ENCODE data around the gene TWSG1. TPM values are rescaled to one million over a fixed set of nuclear protein-coding genes. Genes with fewer than 3 reads are reported as not detected.

Gene TWSG1
- total RNA-seq, 1 experiment from 2014 or later: 15.1 TPM

DNA sequence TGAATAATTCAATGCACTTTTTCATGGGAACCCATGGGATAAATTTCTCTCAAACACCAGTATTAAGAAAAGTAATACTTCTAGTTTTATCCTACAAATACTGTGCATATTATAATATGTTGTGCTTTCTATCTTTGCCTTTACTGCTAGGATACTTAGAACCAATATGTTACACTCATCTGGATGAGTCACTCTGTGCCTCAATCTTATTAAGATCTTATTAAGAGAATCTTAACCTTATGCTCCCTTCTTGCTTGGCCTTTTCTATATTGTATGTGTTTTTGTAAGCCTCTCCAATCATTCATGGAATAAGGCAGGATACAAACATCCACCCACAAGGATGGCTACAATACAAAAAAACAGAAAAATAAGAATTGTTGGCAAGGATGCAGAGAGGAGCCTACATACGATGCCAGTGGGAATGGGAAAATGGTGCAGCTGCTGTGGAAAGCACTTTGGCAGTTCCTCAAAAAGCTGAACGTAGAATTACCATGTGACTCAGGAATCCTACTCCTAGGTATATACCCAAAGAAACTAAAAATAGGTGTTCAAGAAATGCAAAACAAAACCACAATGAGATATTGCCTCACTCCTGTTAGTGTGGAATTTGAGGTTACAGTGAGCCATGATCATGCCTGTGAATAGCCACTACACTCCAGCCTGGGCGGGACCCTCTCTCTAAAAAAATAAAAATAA, 10.7 kb upstream of the TWSG1 start:
- Histone ChIP-seq H3K27me3 (ENCODE audit: control insufficient read depth, insufficient read depth, low read length) (no peaks in the 10 kb centered on the region), H3K4me3 (ENCODE audit: insufficient read depth, low read depth, low read length) (no peak overlapping the region), H3K36me3 (replicated peaks; ENCODE audit: control insufficient read depth, insufficient read depth, low read length) (no peaks in the 10 kb centered on the region)
- DNase-seq: no peak

DNA sequence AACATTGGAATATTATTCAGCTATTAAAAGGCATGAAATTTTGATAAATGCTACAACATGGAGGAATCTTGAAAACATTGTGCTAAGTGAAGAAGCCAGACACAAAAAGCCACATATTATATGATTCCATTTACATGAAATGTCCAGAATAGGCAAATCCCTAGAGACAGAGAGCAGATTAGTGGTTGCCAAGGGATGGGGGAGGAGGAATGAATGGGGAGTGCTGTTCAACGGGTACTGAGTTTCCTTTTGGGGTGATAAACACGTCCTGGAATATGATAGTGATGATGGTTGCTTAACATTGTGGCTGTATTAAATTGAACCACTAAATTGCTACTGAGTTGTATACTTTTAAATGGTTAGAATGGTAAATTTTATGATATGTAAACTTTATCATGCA, 8.9 kb upstream of the TWSG1 start:
- H3K27me3 ChIP-seq (ENCODE audit: control insufficient read depth, insufficient read depth, low read length): no peaks in the 10 kb centered on the region
- no peak for DNase-seq
- H3K36me3 ChIP-seq (replicated peaks; ENCODE audit: control insufficient read depth, insufficient read depth, low read length): no peaks in the 10 kb centered on the region
- H3K4me3 ChIP-seq (ENCODE audit: insufficient read depth, low read depth, low read length): no peak overlapping the region

DNA sequence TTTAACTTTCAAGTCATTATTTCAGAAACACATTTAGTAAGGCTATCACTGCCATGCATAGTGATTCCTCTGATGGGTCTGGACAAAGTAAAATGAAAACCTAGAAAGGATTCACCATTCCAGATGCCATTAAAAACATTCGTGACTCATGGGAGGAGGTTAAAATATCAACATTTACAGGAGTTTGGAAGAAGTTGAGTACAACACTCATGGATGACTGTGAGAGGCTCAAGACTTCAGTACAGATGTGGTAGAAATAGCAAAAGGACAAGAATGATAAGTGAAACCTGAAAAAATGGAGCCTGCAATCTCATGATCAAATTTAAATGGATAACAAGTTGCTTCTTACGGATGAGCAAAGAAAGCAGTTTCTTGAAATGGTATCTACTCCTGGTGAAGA, 5.8 kb upstream of the TWSG1 start:
- Histone ChIP-seq H3K4me3 (ENCODE audit: insufficient read depth, low read depth, low read length) (no peak overlapping the region), H3K36me3 (replicated peaks; ENCODE audit: control insufficient read depth, insufficient read depth, low read length) (no peaks in the 10 kb centered on the region), H3K27me3 (ENCODE audit: control insufficient read depth, insufficient read depth, low read length) (peaks cover 2% of the 10 kb centered on the region)
- no peak for DNase-seq

DNA sequence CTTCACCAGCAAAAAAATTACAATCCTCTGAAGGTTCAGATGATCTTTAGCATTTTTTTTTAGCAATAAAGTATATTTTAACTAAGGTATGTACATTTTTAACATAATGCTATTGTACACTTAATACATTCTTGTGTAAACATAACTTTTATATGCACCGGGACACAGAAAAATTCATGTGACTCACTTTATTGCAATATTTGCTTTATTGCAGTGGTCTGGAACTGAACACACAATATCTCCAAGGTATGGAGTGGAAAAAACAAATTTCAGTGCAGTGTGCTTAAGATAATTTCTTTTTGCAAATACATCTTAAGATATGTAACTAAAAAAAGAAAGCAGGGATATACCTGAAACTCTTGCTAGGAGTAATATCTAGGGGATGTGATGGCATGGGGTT, 5.1 kb upstream of the TWSG1 start:
- Histone ChIP-seq H3K27me3 (ENCODE audit: control insufficient read depth, insufficient read depth, low read length) (peaks cover 2% of the 10 kb centered on the region), H3K4me3 (ENCODE audit: insufficient read depth, low read depth, low read length) (no peak overlapping the region), H3K36me3 (replicated peaks; ENCODE audit: control insufficient read depth, insufficient read depth, low read length) (no peaks in the 10 kb centered on the region)
- no peak for DNase-seq

DNA sequence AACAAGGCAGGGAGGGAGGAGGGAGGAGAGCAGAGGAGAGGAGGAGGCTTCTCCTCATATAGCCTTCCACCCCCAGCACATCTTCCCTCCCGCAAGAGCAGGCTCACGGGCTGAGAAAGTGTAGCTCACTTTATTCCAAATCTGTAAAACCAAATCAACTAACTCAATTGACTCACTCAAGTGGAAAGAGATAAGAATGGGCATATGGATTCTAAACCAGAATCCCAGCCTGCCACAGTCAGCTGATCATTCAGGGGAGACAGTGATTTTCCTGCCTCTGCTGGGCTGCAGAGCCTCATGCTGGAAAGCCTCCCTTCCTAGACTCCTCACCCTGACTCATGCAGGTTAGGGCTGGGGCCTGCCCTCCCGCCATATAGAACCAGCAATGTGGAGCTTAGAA, 4.2 kb upstream of the TWSG1 start:
- Histone ChIP-seq H3K27me3 (ENCODE audit: control insufficient read depth, insufficient read depth, low read length) (peaks cover 4% of the 10 kb centered on the region), H3K4me3 (ENCODE audit: insufficient read depth, low read depth, low read length) (no peak overlapping the region), H3K36me3 (replicated peaks; ENCODE audit: control insufficient read depth, insufficient read depth, low read length) (no peaks in the 10 kb centered on the region)
- no peak for DNase-seq

DNA sequence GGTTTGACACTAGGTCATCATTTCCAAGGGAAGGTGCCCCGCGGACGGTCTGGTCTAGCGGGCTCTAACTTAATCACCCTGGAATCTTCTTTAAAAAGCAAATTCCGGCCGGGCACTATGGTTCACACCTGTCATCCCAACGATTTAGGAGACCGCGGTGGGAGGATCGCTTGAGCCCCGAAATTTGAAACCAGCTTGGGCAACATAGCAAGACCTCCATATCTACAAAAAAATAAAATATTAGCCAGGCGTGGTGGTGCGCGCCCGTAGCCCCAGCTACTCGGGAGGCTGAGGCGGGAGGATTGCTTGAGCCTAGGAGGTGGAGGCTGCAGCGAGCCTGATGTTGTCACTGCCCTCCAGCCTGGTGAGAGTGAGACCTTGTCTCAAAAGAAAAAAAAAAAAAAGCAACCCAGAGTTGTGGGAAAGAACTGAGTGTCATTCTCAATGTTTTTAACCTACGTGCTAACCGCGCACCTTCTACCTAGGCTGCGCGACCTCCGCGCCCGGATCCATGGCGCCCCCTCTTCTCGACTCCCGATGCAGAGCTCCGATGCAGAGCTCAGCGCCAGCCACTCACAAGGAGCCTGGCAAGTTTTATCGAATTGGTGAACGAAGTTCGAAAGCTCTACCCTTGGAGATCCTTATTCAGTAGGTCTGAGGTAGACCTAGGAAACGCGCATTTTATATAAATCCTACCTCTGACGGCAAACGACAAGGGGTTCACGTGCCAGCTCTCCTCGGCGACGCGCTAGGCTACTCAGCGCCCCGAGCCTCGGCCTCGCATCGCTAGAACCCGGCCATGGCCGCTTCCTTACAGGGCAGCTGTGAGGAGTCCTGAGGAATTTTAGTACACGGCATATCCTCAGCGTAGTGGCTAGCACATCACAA, 888 bp upstream of the TWSG1 start:
- Histone ChIP-seq H3K27me3 (ENCODE audit: control insufficient read depth, insufficient read depth, low read length) (peaks cover 6% of the 10 kb centered on the region), H3K4me3 (ENCODE audit: insufficient read depth, low read depth, low read length) (peak overlapping the region; percentile 54), H3K36me3 (replicated peaks; ENCODE audit: control insufficient read depth, insufficient read depth, low read length) (peaks cover 2% of the 10 kb centered on the region)
- DNase-seq: peak; percentile 71

DNA sequence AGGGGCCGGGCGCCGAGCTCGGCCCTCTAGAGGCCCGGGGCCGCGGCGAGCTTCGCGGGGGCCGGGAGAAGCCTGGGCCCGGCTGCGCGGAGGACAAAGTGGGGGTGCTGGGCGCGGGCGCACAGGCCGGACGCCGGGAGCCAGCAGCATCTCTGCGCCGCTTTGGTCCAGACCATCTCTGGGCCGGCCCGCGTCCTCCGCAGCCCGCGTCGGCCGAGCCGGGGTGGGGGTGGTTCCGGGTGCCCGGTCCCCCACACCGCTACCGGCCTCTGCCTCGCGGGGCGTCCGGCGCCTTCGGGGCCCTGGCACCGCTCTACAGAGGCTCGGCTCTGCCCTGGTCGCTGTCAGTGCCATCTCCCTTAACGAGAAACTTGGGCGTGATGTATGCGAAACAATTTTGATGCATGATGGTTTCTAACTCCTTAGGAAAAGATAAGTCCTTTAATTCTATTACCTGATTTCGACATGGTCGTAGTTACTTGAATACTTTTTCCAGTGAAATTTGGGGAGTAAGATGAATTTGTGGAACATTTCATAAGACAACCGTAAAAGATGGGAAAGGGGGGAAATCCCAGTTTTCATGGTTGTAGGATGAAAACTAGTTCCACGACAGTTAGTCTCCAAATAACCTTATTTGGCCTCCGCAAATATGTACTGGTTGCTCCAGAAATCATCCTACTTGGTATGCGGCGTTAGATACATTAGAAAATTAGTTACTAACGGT, 562 bp downstream of the TWSG1 start:
- peak; percentile 15 for DNase-seq
- Histone ChIP-seq H3K36me3 (replicated peaks; ENCODE audit: control insufficient read depth, insufficient read depth, low read length) (peaks cover 2% of the 10 kb centered on the region), H3K4me3 (ENCODE audit: insufficient read depth, low read depth, low read length) (peak overlapping the region; percentile 72)

DNA sequence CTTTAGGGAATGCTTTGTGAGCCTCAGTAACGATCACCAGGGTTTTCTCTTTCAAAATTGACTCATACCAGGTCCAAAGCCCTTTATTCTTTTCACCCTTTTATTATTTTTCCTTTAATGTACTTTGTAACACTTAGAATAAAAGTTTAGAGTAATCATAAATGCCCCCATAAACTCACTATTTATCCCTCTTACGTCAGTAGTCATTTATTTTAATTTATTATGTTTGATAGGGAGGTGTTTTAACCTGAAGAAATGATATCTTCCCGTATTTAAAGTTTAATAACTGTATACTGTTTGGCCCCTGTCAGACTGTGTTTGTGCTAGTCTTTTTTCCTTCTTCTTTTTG, 1.1 kb downstream of the TWSG1 start:
- no peak for DNase-seq
- H3K27me3 ChIP-seq (ENCODE audit: control insufficient read depth, insufficient read depth, low read length): peaks cover 6% of the 10 kb centered on the region

More for the DNA sequence above, 562 bp downstream of the TWSG1 start:
- H3K27me3 ChIP-seq (ENCODE audit: control insufficient read depth, insufficient read depth, low read length): peaks cover 6% of the 10 kb centered on the region

DNA sequence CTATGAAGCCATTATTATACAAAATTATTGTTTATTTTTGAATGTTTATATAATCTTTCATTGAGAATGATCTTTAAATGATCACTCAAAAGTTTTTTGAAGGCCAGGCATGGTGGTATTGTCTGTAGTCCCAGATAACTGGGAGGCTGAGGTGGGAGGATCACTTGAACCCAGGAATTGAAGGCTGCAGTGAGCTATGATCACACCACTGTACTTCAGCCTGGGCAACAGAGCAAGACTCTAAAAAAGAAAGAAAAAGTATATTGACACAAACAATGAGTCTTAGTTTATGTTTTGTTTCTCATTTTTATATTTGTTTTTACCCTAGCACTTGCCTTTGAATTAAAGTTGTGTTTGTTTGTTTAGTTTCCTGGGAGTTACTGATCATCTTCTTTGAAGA, 2.3 kb downstream of the TWSG1 start:
- no peak overlapping the region for H3K4me3 ChIP-seq (ENCODE audit: insufficient read depth, low read depth, low read length)
- peaks cover 3% of the 10 kb centered on the region for H3K36me3 ChIP-seq (replicated peaks; ENCODE audit: control insufficient read depth, insufficient read depth, low read length)
- no peak for DNase-seq
- H3K27me3 ChIP-seq (ENCODE audit: control insufficient read depth, insufficient read depth, low read length): peaks cover 6% of the 10 kb centered on the region

More for the DNA sequence above, 1.1 kb downstream of the TWSG1 start:
- Histone ChIP-seq H3K4me3 (ENCODE audit: insufficient read depth, low read depth, low read length) (peak overlapping the region; percentile 72; the same call in 1 of the 2 replicates), H3K36me3 (replicated peaks; ENCODE audit: control insufficient read depth, insufficient read depth, low read length) (peaks cover 2% of the 10 kb centered on the region)

DNA sequence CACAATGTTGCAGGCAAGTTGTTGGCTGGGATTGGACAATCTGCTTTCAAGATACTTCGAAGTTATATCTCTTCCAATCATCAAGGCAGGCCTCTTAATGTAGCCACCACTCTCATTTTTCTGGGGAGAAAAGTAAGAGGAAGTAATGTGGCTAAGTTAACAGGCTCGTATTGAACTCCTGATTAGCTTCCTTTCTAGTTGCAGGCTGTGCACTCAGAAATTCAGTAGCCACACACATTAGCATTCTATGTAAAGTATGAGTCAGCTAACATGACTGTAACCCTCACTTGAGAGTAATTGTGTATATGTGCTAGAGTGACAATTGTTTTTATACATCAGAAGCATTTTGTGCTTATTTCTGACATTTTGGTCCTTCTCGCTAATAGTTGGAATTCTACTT, 3.3 kb downstream of the TWSG1 start:
- peaks cover 3% of the 10 kb centered on the region for H3K36me3 ChIP-seq (replicated peaks; ENCODE audit: control insufficient read depth, insufficient read depth, low read length)
- H3K27me3 ChIP-seq (ENCODE audit: control insufficient read depth, insufficient read depth, low read length): peaks cover 6% of the 10 kb centered on the region
- DNase-seq: no peak
- no peak overlapping the region for H3K4me3 ChIP-seq (ENCODE audit: insufficient read depth, low read depth, low read length)

DNA sequence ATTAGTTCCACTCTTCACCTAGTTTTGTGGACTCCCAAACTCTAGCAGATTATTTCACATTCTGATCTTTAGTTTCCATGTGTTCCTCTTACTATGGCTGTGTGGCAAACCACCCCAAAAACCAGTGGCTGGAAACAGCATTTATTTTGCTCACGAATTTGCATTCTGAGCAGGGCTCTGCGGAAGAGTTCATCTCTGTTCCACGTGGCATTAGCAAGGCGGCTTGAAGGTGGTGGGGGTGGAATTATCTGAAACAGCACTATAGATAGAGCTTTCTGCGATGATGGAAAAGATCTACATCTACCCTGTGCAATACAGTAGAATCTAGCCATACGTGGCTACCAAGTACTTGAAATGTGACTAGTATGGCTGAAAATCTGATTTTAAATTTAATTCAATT, 5.9 kb downstream of the TWSG1 start:
- no peak for DNase-seq

DNA sequence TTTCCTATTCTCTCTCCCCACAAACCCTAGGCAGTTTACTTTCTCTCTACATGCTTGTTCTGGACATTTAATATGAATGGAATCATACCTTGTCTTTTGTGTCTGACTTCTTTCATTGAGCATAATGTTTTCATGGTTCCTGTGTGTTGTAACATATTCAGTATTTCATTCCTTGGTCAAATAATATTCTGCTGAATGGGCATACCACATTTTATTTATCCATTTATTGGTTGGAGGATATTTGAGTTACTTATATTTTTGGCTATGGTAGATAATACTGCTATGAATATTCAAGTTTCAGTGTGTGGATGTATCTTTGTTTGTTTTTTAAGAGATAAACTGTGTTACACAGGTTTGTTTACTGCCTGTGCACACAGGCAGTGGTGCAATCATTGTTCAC, 9.0 kb downstream of the TWSG1 start:
- H3K36me3 ChIP-seq (replicated peaks; ENCODE audit: control insufficient read depth, insufficient read depth, low read length): 0 out of 2 replicates have a peak, but pooled peaks cover 1% of the 10 kb centered on the region
- no peak for DNase-seq
- H3K4me3 ChIP-seq (ENCODE audit: insufficient read depth, low read depth, low read length): no peak overlapping the region
- H3K27me3 ChIP-seq (ENCODE audit: control insufficient read depth, insufficient read depth, low read length): no peaks in the 10 kb centered on the region

More for the DNA sequence above, 5.9 kb downstream of the TWSG1 start:
- Histone ChIP-seq H3K27me3 (ENCODE audit: control insufficient read depth, insufficient read depth, low read length) (peaks cover 2% of the 10 kb centered on the region; the same call in 1 of the 2 replicates), H3K36me3 (replicated peaks; ENCODE audit: control insufficient read depth, insufficient read depth, low read length) (peaks cover 3% of the 10 kb centered on the region), H3K4me3 (ENCODE audit: insufficient read depth, low read depth, low read length) (no peak overlapping the region)

DNA sequence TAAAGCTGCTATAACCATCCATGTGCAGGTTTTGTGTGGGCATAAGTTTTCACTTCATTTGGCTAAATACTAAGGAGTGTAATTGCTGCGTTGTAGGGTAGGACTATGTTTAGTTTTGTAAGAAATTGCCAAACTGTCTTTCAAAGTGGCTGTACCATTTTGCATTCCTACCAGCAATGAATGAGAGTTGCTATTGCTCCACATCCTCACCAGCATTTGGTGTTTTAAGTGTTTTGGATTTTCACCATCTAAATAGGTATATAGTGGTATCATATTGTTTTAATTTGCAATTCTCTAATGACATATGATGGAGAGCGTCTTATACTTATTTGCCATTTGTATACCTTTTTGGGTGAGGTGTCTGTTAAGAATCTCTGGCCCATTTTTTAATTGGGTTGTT, 12.2 kb downstream of the TWSG1 start:
- no peak for DNase-seq
- no peaks in the 10 kb centered on the region for H3K36me3 ChIP-seq (replicated peaks; ENCODE audit: control insufficient read depth, insufficient read depth, low read length)

DNA sequence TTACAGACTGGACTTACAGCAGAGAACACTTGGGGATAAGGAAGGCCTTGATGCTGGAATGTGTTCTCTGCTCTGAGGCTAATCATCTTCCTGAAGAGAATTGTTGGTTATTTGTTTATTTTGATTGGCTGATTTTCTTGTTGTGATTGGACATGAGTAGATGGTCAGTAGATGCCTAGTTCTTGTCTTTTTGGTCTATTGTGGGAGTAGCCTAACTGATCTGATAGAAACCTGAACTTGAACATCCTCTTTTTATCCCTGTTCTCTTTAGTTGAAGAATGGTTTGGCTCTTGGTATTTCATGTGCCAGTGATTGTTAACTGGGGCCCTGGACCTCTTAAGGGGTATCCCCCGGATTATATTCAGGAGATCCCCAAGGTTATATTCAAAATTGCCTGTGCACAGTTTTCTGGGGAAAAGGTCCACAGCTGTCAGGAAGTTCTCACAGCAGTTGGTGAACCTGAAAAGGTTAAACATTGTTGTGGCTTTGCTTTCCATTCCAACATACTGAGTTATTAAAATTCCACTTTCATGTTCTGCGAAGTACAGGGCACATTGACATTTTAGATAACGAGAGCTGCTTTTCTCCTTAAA, 13.6 kb downstream of the TWSG1 start:
- Histone ChIP-seq H3K4me3 (ENCODE audit: insufficient read depth, low read depth, low read length) (no peak overlapping the region), H3K27me3 (ENCODE audit: control insufficient read depth, insufficient read depth, low read length) (no peaks in the 10 kb centered on the region), H3K36me3 (replicated peaks; ENCODE audit: control insufficient read depth, insufficient read depth, low read length) (no peaks in the 10 kb centered on the region)
- no peak for DNase-seq

More for the DNA sequence above, 12.2 kb downstream of the TWSG1 start:
- no peak overlapping the region for H3K4me3 ChIP-seq (ENCODE audit: insufficient read depth, low read depth, low read length)
- H3K27me3 ChIP-seq (ENCODE audit: control insufficient read depth, insufficient read depth, low read length): no peaks in the 10 kb centered on the region
